ENCODE data around the gene DOCK9.

- TF ChIP-seq CTCF (IDR thresholded peaks at IDR 0.05) (no peak), POLR2A (IDR thresholded peaks at IDR 0.05) (no peak), POLR2AphosphoS5 (IDR thresholded peaks at IDR 0.05) (no peak)
Observed at GRCh38 chr13:98785405-98785804, 192.5 kb downstream of the DOCK9 start.

Data from suprapubic skin (tissue), 4 donors.